Measurements from ENCODE around the gene EPG5.

EPG5 gene

DNA sequence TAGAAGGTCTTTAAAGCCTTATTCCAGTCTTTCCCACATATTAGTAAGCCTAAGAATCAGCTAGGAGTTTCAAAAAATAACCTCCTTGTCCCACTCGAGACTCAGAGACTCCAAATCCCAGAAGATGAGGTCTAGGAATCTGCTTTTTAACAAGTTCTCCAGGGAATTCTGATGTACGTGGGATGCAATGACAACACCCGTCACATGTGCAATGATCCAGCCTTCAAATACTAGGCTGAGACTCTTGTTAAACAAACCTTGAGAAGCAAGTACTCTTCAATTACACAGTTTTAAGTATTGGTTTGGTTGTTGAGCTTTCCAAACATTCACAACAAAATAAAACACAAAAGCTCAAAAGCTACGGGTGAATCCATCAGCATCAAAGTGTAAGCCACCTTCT lies 53.9 kb downstream of the EPG5 start:
- DNase-seq (ENCODE audit: low spot score), result no peak

DNA sequence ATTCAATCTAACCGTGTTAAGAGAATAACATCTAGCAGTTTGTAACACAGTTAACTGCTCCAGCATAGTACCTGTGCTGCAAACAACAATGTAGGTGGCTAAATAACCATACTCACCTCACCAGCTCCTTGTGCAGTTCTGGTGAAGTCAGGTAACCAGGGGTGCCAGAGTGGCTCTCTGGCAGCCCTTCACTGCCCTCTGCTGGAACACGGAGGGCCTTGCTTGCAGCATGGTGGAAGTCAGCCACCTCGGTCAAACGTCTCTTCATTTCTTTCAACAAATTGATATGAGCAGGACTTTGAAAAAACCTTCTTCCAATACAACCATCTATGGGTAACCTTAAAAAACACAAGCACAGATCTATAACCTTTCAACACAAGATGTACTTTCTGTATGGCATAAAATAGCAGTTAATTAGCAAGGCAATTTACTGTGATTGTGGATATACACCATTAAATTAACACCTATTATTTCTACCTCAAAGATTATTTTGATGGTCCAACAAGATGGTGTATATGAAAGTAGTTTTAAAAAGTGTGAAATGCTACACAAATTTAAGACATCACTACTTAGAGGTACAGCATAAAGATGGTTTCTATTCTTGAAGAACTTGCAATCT lies 56.6 kb downstream of the EPG5 start:
- DNase-seq (ENCODE audit: low spot score), result peak; percentile 24

DNA sequence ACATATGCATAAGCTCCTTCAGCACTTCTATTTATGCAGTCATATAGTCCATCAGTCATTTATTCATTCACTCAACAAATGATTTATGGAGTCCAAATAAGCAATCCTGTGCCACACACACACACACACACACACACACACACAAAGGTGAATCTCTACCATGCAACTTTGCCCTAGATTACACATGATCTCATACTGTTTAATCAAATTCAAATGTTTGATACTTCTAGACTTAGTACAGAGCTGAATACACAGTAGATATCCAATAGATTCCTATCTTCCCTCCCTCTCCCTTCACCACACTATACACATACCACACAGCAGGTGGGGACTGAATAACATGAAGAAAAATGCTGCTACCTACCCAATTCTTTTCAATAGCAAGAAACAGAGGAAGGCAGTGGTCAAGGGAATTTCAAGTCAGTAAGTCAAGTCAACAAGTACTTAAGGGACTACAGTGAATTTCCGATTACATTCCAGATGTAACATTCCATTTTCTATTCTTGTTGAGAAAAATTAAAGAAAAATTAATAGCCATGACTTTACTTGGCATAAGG lies 65.4 kb downstream of the EPG5 start:
- no peak for DNase-seq (ENCODE audit: low spot score)

DNA sequence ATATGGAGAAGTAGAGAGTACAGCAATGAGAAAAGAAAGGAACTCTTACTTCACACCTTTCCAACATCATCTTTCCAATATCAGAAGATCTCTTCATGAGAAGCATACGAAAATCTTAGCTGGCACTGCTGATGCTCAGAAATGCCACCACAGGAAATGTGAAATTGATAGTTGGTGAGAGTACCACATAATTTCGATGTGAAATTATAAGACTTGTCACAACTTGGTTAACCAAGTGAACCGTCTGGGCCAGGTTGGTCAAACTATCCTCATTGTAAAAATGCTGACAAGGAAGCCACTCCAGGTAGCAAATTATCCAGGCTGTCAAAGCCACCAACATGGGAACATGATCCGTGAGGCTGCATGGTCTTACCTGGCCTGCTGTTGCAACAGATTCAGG lies 66.5 kb downstream of the EPG5 start:
- no peak for DNase-seq (ENCODE audit: low spot score)

DNA sequence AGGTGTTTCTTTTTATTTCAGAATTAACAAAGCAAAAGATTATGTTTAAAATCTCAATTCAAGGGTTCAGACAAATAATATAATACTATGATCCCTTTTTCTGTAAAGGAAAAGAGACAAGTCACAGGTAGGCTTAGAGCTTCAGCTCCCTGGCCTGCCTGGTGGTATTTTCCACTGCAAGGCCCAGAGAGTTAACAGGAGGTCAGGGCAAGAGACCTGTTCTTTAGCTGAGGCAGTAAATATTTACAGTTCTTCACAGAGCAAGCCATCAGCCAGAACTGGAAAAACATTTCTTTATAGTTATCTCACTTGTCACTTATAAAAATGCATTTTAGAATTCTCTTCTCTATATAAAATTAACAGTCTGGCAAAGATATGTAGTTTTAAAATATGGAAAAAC lies 70.1 kb downstream of the EPG5 start:
- no peak for DNase-seq (ENCODE audit: low spot score)

DNA sequence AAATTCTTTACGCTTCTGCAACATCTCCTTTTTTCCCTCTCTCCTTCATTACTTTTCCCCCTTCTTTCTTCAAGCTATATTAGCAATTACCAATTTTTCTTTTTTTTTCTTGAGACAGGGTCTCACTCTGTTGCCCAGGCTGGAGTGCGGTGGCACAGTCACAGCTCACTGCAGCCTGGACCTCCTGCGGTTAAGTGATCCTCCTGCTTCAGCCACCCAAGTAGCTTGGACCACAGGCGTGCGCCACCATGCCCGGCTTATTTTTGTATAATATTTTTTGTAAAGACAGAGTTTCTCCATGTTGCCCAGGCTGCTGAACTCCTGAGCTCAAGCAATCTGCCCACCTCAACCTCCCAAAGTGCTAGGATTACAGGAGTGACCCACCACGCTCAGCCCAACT lies 70.7 kb downstream of the EPG5 start:
- DNase-seq (ENCODE audit: low spot score), result no peak

DNA sequence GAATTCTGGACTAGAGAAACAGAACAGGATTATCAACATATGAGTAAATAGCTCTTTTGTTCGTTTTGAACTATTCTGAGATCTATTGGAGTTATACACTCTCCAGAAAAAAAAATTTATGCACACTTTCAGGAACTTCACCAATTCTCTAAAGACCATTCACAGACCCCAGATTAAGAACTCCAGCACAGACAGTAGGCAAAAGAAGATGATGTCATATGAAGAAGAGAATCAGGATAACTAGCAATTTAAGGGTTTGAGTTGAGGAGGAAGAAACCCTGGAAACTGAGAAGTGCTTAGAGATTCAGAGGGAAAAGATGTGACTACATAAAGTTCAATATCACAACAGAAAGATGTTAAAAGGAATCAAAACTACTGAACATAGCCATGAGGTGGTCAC lies 71.8 kb downstream of the EPG5 start:
- DNase-seq (ENCODE audit: low spot score), result no peak

DNA sequence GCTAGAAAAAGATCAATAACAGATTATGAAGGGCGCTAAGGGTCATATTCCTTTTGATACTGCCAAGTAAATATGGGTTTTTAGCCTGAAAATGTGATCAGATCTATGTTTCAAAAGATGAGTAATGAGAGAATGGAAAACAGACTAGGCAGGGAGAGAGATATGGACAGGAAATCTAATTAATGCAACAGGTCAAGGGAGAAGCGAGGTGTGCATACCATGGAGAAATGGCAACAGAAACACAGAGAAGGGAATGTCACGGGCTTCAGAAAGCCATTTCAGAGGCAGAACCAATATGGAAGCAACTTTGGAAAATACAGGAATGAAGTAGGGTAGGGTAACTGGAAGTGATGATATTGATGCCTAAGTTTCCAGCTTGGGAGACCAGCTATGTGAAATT lies 72.3 kb downstream of the EPG5 start:
- DNase-seq (ENCODE audit: low spot score), result no peak

DNA sequence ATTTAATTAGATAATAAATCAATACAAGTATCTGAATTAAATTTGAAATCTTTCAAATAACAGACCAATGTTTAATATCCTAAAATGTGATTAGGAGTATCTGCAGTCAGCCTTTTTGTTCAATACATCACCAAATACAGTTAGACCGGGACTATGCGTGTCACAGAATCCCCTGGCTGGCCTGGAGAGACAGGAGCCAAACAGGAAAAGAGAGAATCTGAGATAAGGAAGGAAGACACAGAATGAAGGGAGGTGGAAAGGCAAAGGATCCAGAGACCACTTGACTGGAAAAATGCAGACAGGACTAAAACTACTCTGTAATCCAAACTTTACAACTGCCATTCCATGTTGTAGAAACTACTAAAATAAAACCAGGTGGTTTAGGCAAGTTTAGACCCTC lies 75.3 kb downstream of the EPG5 start:
- DNase-seq (ENCODE audit: low spot score), result no peak

DNA sequence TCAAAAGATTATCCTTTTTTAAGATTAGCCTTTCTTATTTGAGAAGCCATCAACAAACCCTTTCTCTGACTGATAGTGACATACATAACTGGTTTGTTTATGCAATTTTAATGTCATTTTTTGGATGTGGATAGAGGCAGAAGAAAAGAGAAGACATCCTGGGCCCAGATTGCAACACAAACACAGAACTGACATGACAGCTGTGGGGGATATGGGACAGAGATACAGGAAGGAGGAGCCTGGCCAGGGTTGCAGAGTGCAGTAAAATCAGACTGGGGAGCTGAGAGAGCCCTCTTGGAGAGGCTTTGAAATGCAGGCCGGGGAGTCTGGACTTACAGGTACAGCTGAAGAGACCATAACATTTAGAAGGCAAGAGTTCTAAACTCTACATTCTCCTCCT lies 76.5 kb downstream of the EPG5 start:
- DNase-seq (ENCODE audit: low spot score), result no peak

DNA sequence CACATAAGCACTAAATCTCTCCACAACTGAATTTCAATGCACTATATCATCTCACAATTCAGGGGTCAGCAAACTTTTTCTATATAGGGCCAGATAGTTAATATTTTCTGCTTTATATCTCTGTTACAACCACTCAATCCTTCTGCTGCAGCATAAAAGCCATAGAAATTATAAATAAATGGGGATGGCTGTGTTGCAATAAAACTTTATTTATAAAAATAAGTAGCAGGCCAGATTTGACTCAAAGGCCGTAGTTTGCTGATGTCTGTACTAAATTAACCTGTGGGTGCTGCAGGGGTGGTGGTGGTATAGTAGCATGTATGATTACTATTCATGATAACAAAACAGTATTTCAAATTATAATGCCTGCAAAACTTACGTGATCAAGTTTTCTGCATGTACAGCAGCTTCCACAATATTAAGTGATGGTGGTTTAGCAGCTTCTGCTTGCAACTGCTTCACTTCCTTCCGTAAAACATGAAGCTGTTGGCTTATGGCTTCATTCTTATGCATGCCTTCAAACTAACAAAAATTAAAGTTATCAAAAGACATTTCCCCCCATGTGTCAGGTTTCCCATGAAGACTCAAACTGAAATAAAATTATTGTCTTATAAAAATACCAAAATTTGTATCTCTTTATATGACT lies 77.6 kb downstream of the EPG5 start:
- no peak for DNase-seq (ENCODE audit: low spot score)

DNA sequence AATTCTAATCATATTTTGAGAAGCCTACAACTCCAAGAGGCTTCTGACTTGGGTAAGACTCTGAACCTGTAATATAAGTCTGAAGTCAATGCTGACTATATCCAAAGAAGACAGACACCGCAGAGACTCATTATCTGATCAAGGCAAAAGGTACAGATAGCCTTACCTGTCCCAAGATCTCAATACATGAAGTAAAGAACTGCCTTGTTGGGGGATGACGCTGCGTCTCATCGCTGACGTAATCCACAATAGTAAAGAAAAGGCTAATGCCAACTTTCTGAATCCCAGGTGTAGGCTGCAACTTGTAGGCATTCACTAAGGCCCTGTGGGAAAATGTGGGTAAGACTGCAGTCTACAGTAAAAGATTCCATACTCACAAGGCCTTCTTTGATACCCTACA lies 79.5 kb downstream of the EPG5 start:
- DNase-seq (ENCODE audit: low spot score), result no peak

DNA sequence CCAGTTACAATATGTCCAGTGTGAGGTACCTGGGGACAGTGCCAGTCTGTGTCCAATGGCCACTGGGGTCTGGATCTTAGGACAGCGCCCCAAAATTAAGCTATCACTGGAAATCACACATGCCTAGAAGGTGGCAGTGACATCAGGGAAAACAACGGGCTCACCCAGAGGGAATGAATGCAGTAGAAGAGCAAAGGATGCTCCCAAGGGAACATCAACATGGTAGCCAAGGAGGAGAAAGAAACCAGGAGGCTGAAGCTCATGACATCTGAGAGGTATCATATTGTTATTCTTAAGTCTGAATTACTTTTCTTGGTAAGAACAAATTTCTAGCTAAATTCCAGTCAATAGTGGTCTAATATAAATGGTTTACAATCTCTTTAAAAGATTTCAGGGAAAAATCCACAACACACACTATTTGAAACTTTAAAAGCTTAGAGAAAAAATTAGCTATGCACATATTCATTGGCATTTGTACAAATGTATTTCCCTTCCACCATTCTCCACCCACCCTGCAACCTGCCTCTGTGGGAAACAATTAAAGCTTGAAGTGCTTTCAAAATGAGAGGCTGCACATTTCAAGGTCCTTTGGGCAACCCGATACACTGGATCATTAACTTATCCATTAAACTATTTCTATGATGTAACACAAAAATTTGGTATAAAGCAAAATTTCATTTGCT lies 86.1 kb downstream of the EPG5 start:
- no peak for DNase-seq (ENCODE audit: low spot score)

DNA sequence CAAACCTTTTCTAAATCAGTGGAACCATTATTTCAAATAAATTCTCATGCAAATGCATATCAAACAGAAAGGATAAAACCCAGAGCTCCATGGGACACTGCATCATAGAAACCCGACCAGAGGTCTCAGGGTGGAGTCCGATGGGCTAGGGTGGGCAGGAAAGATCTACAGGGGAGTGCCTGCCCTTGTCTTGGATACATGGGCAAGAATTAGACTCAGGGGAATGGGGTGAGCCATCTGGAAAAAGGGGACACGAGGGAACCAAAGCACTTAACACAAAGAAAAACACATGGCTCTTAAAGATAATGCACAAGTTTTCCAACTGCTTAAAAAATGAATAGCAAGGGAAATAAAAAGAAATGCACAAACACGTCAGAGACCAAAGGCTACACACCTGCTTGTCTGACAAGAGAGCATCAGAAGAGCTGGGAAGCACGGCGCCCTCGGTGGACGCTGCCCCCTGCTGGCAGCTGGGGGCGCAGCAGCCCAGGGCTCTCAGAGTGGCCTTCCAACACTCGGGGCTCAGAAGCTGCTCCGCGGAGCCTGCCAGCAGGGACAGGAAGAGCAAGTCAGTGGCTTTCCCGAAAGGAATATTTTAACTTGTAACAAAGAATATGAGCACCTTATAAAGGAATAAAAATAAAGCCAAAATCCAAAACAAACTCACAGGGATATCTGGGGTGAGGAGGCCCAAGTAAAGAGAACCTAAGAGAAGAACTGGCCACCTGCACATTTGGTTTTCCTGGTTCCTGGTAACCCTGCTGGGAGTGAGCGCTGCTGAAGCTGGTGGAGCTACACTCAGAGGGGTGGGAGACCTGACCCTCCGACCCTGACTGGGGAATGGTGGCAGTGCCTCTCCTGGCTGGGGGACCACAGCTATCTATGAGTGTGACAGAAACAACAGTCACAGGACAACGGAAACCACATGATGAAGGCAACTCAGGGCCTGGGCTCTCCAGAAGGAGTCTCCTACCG lies 87.2 kb downstream of the EPG5 start:
- peak; percentile 13 for DNase-seq (ENCODE audit: low spot score)

DNA sequence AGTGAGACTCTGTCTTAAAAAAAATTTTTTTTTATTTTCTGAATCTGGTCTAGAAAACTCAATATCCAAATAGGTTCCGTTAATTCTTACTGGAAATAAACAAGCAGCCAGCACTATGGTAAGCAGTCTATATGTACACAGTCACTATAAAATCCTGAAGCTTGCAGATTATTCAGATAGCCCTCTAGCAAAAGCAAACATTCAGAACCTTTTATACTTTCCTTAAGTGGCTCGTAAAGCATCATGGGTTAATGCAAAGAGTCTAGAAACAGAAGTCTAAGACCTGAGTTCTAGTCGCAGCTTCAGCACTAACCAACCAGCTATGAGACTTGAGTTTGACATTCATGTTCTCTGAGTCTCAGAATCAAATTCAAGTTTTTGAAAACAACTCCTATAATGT lies 89.7 kb downstream of the EPG5 start:
- DNase-seq (ENCODE audit: low spot score), result no peak

DNA sequence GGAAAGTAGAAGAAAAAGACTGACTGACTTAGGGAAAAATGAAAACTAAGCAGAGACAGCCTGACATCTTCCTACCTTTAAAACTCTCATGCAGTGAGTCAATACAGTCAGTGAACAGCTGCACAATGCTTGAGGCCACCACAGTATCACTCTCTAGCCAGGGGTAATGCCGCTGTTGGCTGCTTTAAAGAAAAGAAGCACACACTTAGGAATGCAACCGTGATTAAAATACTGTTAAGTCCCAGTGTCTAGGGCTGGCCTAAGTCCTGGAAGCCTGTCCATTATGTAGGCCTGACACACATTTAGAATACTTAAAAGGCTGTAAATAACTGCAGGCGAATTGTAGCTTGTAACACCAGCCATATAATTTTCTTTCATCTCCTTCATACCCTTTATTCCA lies 91.0 kb downstream of the EPG5 start:
- DNase-seq (ENCODE audit: low spot score), result no peak

DNA sequence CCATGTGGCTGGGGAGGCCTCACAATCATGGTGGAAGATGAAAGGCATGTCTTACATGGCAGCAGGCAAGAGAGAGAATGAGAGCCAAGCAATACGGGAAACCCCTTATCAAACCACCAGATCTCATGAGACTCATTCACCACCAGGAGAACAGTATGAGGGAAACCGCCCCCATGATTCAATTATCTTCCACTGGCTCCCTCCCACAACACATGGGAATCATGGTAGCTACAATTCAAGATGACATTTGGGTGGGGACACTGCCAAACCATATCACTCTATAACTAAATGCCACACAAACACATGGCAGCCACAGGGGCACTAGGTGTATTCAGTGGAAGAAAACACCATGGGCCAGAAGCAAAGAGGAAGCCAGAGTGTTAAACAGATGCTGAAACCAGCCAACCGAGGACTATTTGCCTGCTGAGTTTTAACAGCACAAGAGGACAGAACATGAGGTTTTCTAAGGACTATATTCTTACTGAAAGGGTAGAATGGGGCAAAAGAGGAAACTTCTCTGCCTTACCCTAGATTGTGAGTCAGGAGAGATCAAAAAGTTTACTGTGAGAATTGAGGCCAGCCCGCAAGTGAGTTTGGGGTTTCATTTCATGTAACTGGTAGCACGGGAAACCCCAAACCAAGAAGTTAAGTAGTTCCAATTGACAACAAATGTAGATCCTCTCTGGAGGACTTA lies 92.5 kb downstream of the EPG5 start:
- no peak for DNase-seq (ENCODE audit: low spot score)

DNA sequence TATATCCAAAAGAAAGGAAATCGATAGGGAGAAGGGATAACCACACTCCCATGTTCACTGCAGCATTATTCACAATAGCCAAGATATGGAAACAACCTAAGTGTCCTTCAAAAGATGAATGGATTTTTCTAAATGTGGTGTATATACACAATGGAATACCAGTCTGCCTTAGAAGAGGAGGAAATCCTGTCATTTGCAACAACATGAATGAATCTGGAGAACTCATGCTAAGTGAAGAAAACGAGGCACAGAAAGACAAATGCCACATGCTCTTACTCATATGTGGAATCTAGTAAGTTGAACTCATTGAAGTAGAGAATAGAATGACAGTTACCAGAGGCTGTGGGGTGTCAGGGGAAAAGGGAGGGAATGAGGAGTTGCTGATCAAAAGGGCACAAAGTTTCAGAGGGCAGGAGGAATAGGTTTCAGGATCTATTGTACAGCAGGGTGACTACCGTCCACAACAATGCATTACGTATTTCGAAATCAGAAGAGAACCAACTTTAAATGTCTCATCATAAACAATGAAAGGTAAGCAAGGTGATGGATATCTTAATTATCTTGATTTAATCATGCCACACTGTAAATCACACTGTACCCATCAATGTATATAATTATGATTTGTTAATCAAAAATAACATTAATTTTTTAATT lies 95.6 kb downstream of the EPG5 start:
- no peak for DNase-seq (ENCODE audit: low spot score)

DNA sequence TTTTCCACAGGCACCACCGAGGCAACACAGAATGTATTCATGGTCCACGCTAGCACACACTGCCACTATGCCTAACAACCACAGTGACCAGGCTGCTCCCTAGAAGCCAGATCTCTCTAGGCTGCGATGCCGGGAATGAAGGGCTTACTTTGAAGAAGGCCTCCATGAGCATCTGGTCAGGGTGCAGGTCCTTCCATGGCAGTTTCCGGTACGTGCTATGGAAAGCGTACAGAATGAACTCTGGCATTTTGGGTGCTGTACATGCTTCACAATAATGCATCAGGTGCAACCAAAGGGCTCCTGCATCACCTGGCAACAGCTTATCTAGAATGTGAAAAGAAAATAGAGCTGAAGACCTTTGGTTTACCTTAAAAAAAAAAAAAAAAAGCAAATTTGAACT lies 96.7 kb downstream of the EPG5 start:
- no peak for DNase-seq (ENCODE audit: low spot score)

DNA sequence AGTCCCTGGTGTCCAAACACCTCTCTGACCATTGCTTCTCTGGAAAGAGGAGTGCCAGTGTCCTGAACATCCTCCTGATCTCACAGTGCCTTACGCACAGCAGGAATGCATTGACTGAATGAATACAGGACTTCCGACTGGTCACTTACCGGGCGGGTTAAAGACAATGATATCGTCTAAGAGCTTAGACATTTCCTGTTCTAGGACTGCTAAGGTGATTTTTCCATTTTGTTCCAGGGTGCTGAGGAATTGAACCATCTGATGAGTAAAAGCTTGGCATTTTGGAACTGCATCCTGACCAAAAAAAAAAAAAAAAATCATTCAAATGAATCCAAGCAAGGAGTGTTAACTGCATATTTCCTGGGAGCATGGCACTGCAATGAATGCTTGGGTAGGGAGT lies 101.7 kb downstream of the EPG5 start:
- DNase-seq (ENCODE audit: low spot score), result no peak

DNA sequence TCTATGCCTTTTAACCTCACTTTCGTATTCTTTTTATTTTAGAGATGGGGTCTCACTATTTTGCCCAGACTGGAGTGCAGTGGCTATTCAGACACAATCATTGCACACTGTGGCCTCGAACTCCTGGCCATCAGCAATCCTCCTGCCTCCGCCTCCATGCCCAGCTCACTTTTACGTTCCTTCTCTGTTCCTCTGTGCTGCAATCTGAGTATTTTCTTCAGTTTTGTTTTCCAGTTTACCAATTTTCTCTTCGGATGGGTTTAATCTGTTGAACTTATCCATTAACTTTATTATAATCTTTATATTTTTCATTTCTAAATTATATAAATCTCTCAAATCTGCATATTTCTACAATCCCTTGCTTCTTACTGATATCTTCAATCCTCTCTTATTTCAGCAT lies 103.0 kb downstream of the EPG5 start:
- no peak for DNase-seq (ENCODE audit: low spot score)
